ENCODE measurements around the gene LRP5.

The LRP5 gene

DNA sequence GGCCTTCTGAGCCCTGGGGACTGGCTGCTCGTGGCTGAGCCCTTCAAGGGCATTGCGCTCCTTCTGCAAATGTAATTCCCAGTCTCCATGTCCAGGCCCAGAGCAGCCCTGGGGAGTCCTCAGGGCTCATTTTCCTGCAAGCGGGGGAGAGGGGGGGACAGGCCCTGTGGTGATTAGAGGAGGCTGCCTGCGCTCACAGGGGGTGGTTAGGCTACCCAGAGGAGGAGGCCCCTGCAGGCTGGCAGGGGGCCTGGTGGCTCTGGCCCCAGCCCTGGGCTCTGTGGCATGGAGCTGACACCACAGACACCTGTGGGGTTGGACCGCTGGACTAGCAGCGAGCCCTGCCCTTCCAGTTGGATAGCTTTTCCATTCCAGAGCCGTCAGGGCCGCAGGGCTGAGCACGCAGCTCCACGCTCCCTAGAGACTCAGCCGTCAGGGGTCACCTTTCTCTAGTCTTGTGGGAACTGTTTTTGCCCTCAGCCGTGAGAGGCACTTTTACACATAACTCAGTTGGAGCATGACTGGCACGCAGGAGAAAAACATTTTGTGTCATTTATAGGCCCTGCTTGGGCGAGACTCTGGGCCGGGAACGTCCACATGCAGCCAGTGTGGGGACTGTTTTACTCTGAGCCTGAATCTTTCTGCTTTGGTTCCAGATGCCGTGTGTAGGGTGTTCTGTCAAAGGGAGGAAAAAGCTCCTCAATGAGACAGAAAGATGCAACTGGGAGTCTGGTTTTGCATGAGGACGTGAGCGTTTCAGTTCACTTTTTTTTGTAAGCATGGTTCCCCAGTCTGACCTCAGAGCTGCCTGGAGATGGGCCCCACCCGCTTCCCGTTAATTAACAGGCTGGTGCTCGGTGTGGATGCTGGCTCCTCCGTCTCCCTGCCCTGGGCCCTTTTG, 58.1 kb downstream of the LRP5 start:
- no peak for DNase-seq (ENCODE audit: low read depth in 1 of 2, low spot score in 1 of 2)

DNA sequence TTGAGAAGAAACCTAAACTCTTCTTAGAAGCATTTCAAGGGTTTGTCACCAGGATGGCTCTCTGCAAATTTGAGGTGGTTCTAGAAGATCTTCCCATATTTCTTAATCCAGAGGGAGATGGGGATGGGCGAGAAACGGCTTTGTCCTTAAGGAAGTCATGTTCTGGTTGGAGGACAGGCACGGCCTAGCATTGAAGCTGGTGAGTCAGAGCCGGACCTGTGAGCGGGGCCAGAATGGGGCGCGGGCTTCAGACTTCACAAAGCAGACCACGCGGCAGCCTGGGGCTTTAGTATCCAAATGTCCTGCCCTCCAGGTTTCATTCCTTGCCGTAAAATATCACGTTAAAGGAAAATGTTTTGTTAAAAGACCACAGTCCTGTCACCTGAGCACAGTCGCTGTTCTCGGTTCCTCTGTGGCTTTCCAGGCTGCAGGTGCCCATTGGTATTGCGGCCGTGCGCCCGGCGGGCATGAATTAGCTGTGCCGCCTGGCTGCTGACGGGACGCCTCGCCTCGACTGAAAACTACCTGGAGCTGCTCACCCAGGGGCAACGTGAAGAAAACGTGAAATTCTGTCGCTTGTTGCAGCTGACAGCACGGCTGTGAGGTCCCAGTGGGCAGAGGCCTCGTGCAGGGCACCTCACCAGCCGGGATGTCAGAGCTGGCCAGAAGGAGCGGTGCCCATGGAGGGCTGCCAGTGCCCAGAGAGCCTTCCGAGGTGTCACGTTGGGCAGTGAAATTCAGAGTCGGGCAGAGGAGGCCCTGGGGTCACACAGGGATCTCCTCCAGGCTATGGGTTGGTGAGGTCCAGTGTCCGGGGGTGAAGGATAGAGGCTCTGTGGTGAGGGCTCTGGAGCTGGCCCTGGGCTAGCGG, 59.0 kb downstream of the LRP5 start:
- DNase-seq (ENCODE audit: low read depth in 1 of 2, low spot score in 1 of 2), result no peak

DNA sequence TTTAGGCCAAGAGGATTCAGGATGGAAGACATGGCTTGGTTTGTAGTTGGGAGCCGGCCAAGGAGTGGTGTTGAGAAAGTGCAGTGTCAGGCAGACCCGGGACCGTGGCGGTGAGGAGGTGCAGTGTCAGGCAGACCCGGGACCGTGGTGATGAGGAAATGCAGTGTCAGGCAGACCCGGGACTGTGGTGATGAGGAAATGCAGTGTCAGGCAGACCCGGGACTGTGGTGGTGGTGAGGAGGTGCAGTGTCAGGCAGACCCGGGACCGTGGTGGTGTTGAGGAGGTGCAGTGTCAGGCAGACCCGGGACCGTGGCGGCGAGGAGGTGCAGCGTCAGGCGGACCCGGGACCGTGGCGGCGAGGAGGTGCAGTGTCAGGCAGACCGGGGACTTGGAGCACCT, 59.7 kb downstream of the LRP5 start:
- no peak for DNase-seq (ENCODE audit: low read depth in 1 of 2, low spot score in 1 of 2)

DNA sequence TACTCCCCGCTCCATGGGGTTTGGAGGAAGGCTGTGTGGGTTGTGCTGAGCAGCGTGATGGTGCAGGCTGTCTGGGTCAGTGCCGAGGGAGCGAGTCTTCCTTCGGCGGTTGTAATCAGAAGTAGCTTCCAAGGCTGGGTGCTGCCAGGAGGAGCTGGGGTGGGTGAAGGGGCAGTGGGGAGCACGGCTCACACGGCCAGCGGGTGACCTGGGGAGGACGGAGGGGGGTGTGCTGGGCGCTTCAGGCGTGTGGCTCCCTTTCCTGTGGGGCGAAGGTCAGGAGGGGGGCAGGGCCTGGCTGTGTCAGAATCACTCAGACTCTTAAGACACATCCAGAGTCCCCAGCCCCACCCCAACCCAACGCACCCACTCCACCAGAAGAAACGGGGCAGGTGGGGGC, 60.2 kb downstream of the LRP5 start:
- DNase-seq (ENCODE audit: low read depth in 1 of 2, low spot score in 1 of 2), result no peak

DNA sequence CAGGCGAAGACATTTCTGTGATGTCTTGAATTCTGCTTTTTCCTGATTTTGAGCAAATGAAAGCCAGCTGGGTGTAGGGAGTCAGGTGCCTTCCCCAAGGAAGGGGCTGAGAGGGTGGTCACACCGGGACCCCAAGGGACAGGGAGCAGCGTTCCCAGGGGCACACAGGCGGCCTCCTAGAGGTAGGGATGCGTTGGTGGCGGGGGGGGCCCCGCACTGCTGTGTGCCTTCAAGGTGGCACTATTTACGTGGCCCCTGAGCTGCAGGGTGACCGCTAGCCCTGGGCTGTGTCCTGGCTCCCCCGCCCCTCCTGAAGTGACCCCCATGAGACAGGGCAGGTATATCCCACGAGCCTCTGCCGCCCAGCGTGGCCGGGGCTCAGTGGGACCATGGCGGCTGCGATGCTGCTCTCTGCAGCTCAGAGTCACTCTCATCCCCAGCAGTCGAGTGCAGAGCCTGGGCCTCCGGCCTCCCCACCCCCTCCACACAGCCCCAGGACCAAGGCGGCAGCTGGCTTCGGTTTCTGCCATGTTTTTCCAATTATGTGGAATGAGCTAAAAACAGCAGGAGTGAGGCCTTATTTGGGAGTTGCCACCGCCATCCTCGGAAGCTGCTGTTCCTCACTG, 60.9 kb downstream of the LRP5 start:
- DNase-seq (ENCODE audit: low read depth in 1 of 2, low spot score in 1 of 2), result no peak

DNA sequence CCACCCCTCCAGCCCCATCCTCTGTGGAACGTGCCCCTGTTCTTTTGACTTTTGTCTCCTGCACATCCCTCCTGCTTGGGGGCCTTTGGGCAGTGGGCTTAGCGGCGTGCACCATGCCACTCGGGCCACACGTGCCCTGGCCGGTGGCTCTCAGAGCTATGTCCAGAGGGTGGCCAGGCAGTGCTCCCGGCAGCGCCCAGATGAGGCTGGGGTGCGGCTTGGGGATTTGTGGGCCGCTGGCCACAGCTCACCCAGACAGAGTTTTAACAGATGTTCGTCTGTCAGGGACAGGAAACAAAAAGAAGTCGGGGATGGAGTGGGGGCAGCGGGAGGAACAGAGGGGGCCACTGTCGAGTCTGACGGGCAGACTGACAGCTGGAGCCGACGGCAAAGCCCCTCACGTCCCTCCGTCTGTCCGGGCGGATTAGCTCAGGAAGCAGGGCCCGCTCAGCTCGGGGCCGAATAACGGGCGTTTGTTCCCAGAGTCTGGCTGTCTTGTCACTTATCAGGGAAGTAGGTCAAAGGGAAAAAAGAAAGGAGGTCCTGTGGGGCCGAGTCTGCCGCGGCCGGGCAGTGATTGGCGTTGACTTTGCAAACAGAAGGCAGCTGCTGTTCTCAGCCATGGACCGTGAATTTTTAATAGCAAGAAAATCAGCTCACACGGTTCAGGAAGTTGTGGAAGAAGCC, 61.6 kb downstream of the LRP5 start:
- DNase-seq (ENCODE audit: low read depth in 1 of 2, low spot score in 1 of 2), result no peak

DNA sequence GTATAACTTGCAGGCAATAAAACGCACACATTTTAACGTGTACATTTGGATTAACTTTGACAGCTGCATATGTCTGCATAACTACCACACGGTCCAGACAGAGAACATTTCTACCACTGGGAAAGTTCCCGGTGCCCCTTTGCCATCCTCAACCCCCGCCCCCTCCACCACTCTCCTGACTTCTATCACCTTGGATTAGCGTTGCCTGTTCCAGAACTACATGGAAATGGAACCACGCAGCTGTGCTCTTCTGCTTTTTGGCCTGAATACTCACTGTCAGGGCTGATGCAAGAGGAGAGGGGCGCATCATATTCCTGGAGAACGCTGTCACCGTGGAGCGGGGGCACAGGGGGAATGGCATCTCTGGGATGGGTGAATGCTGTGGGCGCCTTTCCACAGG, 62.1 kb downstream of the LRP5 start:
- DNase-seq (ENCODE audit: low read depth in 1 of 2, low spot score in 1 of 2), result no peak

DNA sequence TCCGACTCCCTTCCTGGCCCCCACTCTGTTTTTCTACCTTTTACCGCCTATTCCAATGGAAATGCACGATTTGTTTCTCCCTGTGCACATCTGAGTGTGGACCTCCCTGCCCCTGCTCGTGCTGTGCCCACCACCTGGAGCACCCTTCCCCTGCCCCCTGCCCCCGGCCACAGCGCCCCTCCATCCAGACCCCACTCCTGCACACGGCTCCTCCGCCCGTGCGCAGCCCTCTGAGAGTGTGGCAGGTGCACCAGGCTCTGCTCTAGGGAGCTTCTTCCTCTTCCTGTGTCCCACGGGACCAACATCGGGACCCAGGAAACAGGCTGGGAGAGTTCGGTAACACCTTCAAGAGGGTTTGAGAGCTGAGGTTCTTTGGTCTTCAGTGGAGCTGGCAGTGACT, 62.9 kb downstream of the LRP5 start:
- DNase-seq (ENCODE audit: low read depth in 1 of 2, low spot score in 1 of 2), result no peak

DNA sequence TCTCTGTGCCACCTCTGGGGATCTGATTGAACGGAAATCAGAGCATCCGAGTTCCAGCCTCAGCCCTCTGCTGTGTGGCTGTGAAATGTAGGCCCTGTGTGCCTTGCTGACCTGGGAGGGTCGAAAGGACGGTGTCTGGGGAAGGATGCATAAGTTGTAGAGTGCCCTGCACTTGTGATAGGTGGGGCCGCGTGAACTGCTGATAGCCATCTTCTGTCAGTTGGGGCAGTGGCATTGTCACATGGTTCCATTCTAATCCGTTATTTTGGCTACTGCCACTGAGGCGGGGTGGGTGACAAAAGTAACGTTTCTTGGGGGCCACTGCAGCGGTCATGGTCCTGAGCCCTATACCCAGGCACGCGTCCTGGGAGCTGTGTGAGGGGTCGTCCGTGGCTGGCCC, 63.4 kb downstream of the LRP5 start:
- no peak for DNase-seq (ENCODE audit: low read depth in 1 of 2, low spot score in 1 of 2)

DNA sequence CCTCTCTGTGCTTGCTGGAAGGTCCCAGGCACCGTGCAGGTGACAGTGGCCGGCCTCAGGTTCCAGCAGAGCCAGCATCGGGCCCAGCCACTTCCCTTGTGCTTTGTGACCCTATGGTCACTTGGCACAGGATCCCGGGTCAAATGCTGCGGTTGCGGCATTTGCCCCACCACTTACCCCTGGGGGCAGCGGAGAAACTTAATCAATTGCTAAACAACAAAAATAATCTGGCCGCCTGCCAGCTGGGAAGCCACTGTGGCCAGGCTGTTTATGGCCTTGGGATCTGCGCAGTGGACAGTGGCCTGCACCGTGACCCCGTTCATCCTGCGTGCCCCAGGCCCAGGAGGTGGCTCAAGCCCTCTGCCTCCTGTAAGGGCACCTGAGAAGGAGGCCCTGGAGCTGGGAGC, 65.0 kb downstream of the LRP5 start:
- no peak for DNase-seq (ENCODE audit: low read depth in 1 of 2, low spot score in 1 of 2)

DNA sequence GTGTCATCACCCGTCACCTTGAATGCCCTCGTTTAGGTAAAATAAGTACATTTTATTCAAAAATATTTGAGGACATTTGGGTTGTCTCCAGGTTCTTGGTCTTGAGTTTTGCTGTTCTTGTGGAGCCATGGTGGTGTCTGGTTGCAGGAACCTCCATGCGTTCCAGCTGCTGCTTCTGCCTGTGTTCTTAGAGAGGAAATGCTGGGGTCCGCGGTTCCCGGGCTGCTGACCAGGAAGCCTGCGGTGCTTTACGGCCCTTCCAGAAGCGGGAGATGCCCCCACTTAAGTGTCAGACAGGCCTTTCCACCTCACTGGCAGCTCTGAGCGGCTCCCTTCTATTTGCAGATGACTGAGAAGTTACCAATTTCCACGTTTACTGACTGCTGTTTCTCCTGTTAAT, 66.8 kb downstream of the LRP5 start:
- DNase-seq (ENCODE audit: low read depth in 1 of 2, low spot score in 1 of 2), result no peak

DNA sequence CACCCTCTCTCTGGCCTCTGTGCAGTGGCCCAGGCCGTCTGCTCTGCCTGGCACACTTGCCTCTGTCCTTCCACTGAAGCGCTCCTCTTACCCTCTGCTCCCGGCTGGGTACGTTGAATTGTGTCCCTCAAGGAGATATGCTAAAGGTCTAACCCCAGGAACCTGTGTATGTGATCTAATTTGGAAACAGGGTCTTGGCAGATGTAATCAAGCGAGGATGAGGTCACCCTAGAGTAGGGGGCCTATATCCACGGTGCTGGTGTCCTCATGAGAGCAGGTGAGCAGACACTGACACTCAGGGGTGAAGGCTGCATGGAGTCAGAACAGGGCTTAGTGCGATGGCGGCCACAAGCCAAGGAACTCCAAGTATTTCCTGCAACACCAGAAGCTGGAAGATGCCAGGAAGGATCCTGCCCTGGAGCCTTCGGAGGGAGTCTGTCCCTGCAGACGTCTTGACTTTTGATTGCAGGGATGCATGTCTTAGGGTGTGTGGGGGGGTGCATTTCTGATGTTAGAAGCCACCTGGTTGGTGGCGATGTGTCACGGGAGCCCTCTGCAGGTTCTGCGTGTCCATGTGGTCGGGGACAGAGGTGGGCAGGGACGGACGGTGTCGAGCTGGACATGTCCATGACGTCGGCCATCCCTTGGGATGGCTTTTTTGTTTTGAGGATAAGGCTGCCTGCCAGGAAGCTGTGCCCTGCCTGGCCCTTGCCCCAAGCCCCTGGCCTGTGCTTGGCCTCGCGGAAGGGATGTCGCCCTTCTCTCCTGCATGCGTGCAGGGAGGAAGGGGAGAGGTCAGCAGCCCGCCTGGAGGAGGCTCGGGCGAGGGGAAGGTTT, 68.6 kb downstream of the LRP5 start:
- no peak for DNase-seq (ENCODE audit: low read depth in 1 of 2, low spot score in 1 of 2)

DNA sequence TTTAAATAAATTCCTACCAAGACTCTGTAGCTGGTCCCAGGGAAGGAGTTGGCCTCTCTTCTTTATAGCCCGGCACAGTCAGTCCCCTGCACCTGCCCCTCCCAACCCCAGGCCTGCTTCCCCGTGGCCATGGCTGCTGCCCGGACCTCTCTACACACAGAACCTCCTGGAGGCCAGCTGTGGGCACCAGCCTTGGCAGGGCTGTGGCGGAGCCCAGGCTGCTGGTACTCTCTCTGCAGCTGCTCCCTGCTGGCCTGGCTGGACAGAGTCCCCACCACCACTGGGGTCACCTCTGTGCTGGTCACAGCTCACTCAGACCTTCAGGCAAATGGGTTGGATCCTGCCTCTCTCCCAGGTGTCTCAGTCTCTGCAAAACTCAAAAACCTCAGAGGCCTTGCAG, 69.3 kb downstream of the LRP5 start:
- no peak for DNase-seq (ENCODE audit: low read depth in 1 of 2, low spot score in 1 of 2)

DNA sequence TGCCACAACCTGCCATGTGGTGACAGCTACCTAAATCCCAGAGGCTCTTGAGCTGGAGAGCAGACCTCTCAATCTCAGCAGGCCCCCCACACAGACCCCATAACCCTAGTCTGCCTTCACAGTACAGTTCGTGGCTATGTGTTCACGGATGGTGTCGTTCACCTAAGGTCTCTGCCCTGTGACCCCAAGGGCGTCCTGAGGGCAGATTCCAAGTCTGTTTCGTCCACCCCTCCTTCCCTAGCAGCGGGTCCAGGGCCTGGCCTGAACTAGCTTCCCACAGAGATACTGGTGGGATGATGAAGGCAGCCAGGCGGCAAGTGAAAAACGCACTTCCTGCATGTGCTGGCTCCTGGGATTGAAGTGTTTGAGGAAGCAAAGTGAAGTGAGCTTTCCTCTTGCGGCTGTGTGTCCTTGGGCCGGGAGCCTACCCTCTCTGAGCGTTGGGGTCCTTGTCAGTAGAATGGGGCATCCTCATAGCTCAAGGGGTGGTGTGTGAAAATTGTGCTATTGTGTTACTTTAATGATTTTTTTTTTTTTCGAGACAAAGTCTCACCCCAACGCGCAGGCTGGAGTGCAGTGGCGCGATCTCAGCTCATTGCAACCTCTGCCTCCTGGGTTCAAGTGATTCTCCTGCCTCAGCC, 70.1 kb downstream of the LRP5 start:
- DNase-seq (ENCODE audit: low read depth in 1 of 2, low spot score in 1 of 2), result no peak

DNA sequence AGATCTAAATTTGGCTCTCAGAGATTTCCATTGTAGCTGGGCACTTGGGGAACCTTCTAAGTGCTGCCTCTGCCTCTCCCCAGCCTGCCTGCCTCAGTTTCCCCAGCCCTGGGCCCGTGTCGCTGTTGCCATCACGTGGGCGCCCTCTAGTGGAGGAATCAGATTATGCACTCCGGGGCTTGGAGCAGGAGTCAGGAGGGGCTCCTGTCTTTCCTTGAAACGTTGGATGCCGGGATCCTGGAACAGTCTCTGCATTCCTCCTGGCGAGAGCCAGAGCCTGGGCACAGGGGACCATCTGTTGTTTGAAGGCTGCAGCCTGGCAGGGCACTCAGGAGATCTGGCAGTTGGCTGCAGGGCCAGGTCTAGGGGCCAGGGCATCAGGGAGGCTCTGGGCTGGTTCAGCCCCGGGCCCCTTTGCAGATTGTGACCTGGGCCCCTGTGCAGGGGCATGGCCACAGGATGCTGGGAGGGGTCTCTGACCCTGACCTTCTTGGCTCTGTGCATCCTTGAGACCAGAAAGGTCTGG, 71.6 kb downstream of the LRP5 start:
- peak; percentile 26 to 53 for DNase-seq (ENCODE audit: low read depth in 1 of 2, low spot score in 1 of 2)

DNA sequence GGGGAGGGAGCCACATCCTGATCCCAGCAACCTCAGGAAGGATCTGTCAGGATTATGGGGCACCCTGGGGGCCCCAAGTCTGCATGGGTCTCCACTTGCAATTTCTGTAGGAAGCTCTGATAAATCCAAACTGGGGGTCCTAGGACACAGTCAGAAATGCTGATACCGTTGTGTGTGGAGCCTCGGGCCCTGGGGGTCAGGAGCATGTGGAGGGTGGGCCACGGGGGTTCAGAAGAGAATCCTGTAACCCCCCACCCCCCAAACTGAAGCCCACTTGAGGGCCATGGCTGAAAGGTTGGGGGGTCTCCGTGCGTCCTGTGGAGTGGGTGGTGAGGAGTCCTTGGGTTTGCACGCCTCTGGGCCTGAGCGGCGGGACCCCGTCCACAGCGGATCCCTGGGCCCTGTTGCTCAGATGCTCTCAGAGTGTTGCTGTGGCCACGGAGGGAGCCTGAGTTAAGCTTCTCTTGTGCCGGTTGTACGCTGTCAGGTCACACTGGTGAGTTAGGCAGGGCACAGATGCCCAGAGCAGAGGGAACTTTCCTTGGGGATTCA, 72.2 kb downstream of the LRP5 start:
- DNase-seq (ENCODE audit: low read depth in 1 of 2, low spot score in 1 of 2), result no peak

DNA sequence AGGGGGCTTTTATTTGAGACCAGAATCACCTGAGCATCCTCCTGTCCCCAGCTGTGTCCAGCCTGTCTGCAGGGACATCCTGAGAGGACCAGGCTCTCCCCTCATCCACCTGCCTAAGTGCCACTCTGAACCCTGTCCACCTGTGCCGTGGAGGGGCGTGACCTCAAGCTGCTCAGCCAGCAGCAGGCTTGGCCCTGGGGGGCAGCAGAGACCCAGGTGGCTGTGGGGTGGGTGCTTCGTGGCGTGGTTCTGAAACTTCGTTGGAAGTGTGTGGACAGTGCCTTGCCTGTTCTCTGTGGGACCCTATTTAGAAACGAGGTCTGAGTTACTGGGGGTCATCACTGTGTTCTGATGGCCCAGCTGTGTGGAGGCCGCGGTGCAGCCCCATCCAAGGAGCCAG, 72.7 kb downstream of the LRP5 start:
- DNase-seq (ENCODE audit: low read depth in 1 of 2, low spot score in 1 of 2), result no peak

DNA sequence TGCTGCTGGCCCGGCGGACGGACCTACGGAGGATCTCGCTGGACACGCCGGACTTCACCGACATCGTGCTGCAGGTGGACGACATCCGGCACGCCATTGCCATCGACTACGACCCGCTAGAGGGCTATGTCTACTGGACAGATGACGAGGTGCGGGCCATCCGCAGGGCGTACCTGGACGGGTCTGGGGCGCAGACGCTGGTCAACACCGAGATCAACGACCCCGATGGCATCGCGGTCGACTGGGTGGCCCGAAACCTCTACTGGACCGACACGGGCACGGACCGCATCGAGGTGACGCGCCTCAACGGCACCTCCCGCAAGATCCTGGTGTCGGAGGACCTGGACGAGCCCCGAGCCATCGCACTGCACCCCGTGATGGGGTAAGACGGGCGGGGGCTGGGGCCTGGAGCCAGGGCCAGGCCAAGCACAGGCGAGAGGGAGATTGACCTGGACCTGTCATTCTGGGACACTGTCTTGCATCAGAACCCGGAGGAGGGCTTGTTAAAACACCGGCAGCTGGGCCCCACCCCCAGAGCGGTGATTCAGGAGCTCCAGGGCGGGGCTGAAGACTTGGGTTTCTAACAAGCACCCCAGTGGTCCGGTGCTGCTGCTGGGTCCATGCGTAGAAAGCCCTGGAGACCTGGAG, 74.1 kb downstream of the LRP5 start:
- DNase-seq (ENCODE audit: low read depth in 1 of 2, low spot score in 1 of 2), result no peak

DNA sequence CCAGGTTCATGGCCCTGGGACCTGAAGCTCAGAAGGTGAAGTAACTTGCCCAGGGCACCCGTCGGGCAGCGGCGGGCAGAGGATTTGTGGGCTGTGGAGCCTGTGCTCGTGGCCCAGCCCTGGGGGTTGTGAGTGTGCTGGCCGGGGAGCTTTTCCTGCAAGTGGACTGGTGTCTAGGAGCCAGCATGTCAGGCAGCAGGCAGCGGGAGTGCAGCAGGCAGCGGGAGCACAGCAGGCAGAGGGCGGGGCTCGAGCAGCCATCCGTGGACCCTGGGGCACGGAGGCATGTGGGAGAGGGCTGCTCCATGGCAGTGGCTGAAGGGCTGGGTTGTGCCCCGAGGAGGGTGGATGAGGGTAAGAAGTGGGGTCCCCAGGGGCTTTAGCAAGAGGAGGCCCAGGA, 75.4 kb downstream of the LRP5 start:
- DNase-seq (ENCODE audit: low read depth in 1 of 2, low spot score in 1 of 2), result no peak

Measured in stimulated activated CD4-positive, alpha-beta T cell treated with anti-CD3 and anti-CD28 coated beads, Interleukin-15, amount 100 ng/mL, for 1 hour (primary cell).